ENCODE results near the gene WASHC4. TPM values are rescaled to one million over a fixed set of nuclear protein-coding genes. Genes with fewer than 3 reads are reported as not detected.
A peak's percentile ranks its signal among the peaks of the same experiment; 100 is the strongest.

Gene WASHC4, protein sequence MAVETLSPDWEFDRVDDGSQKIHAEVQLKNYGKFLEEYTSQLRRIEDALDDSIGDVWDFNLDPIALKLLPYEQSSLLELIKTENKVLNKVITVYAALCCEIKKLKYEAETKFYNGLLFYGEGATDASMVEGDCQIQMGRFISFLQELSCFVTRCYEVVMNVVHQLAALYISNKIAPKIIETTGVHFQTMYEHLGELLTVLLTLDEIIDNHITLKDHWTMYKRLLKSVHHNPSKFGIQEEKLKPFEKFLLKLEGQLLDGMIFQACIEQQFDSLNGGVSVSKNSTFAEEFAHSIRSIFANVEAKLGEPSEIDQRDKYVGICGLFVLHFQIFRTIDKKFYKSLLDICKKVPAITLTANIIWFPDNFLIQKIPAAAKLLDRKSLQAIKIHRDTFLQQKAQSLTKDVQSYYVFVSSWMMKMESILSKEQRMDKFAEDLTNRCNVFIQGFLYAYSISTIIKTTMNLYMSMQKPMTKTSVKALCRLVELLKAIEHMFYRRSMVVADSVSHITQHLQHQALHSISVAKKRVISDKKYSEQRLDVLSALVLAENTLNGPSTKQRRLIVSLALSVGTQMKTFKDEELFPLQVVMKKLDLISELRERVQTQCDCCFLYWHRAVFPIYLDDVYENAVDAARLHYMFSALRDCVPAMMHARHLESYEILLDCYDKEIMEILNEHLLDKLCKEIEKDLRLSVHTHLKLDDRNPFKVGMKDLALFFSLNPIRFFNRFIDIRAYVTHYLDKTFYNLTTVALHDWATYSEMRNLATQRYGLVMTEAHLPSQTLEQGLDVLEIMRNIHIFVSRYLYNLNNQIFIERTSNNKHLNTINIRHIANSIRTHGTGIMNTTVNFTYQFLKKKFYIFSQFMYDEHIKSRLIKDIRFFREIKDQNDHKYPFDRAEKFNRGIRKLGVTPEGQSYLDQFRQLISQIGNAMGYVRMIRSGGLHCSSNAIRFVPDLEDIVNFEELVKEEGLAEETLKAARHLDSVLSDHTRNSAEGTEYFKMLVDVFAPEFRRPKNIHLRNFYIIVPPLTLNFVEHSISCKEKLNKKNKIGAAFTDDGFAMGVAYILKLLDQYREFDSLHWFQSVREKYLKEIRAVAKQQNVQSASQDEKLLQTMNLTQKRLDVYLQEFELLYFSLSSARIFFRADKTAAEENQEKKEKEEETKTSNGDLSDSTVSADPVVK
- 40.9 and 47.8 TPM in 2 replicates for total RNA-seq (2014; rRNA removed; shearing (Covaris generic))

DNA sequence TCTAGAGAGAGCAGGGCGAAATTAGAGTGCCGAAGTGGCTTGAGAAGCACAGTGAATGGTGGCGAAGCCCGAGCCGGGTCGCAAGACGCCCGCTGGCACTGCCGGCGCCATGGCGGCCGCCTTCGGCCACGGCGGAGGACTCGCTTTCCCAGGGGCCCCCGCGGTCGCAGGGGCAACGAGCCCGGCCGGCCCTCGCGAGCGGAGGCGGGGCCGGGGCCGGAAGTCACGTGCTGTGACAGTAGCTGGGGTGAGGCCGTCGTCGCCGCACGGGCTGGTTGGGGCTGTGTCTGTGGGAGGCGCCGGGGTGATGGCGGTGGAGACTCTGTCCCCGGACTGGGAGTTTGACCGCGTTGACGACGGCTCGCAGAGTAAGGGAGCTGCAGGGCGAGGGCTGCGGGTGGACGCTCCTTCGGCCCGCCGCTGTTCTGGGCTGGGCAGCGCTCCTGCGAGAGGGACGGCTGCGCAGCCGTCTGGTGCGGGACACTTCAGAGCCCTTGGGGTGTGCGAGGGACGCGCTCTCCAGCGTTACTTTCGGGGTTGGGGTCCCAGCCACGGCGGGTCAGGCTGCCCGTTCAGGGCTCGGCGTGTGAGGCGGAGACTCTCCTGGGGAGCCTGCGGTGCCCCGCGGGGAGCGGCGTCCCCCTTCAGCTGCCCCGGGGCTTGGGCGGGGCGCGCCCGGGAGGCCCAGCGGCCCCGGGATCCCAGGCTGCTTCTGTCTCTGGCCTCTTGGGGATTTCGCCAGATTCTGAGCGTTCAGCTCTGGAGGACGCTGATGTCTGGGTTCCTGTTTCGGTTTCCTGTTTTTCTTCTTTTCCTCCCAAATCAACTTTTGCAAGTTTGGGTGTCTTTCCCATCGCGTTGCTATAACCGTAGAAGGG lies at the start of gene WASHC4:
TSS of gene WASHC4 (plus strand) at position 238 of the 878 bp plus-strand sequence. CDS start at position 308, 70 bp downstream.
- H3K4me1 ChIP-seq: peaks cover 3% of the 10 kb centered on the region; the same call in 1 of the 2 replicates
- no peaks in the 10 kb centered on the region for H3K9me3 ChIP-seq (replicated peaks)
- H3K36me3 ChIP-seq: peaks cover 13% of the 10 kb centered on the region
- no peaks in the 10 kb centered on the region for H3K27me3 ChIP-seq
- H3K27ac ChIP-seq: peak within 1 kb of the TSS; percentile 73
- peak within 1 kb of the TSS; percentile 90 for H3K4me3 ChIP-seq
- peak; percentile 92 for DNase-seq

DNA sequence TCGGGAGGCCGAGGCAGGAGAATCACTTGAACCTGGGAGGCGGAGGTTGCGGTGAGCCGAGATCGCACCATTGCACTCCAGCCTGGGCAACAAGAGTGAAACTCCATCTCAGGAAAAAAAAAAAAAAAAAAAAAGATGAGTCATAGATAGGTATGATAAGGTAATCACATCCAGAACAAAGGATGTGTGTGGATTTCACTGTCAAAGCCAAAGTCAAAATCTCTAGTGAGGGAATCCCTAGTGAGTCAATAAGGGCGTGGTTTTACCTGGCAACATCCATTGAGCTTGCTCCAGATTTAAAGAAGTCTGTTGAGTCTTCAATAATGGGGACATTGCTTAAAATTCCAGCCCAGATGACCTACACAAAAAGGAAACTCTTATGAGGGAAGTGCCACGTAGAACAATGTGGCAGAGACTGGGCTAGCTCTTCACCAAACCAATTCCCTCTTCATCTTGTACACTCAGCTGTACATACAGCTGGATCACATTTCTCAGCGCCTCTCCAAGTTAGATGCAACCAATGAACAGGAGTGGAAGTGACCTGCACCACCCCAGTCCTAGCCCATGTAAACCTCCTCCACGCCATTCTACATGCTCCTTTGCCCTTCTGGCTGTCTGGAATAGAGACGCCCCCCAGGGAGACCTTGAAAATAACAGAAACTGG lies 46.7 kb upstream of the WASHC4 start:
- DNase-seq: no peak
- no peaks in the 10 kb centered on the region for H3K27me3 ChIP-seq
- no peaks in the 10 kb centered on the region for H3K4me1 ChIP-seq
- H3K27ac ChIP-seq: no peak overlapping the region
- no peak overlapping the region for H3K4me3 ChIP-seq
- no peaks in the 10 kb centered on the region for H3K36me3 ChIP-seq
- H3K9me3 ChIP-seq (replicated peaks): 0 out of 2 replicates have a peak, but pooled peaks cover 3% of the 10 kb centered on the region

DNA sequence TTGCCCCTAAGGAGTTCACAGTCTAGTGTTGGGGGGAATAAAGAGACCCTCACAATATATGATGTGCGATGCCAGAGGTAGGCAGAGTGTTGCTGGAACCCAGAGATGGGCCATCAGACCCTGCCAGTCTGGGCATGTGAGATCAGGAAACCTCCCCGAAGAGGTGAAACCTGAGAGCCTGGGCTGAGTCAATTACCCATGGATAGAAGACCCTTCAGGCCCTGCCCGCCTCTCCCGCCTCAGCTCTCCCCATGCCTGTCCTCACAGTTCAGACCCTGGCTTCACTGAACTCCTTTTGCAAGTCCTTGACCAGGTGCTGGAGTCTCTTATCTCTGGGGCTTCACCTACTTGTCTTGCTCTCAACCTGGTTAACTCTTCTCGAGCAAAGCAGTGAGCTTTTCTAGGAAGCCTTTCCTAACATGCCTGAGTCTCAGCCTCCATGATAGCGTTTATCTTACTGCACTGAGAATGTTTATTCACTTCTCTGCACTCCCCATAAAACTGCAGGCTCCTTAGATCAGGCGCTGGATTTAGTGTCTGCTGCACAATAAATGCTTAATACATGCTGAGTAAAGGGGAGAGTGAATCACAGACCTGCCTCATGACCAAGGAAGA lies 42.9 kb upstream of the WASHC4 start:
- Histone ChIP-seq H3K4me1 (no peaks in the 10 kb centered on the region; the same call in 1 of the 2 replicates), H3K27me3 (no peaks in the 10 kb centered on the region), H3K9me3 (replicated peaks) (no peaks in the 10 kb centered on the region), H3K27ac (no peak overlapping the region), H3K4me3 (no peak overlapping the region), H3K36me3 (no peaks in the 10 kb centered on the region)
- DNase-seq: peak in 1 of 2 experiments; percentile 12

DNA sequence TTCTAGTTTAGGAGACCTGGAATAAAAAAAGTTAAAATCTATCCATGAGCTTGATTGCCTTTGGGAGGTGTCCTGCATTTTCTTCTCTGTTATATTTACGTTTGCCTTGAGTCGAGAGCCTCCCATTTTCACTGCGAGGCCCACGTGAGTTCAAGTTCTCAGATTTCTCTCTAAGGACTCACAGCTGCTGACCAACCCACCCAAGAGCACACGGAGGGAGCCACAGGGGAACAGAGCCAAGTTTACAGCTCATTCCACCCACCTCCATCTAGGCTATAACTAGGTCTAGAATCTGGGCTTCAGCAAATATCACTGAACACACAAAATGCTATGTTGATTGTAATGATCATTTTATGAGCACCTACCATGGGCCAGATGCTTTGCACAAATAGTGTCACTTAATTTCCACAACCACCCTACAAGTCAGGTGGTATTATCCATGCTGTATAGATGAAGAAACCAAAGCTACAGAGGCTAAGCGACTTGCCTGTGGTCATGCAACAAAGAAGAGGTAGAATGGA lies 40.0 kb upstream of the WASHC4 start:
- Histone ChIP-seq H3K4me1 (no peaks in the 10 kb centered on the region; the same call in 1 of the 2 replicates), H3K27me3 (no peaks in the 10 kb centered on the region), H3K4me3 (no peak overlapping the region), H3K9me3 (replicated peaks) (no peaks in the 10 kb centered on the region), H3K36me3 (no peaks in the 10 kb centered on the region), H3K27ac (no peak overlapping the region)
- DNase-seq: peak; percentile 11 to 62

DNA sequence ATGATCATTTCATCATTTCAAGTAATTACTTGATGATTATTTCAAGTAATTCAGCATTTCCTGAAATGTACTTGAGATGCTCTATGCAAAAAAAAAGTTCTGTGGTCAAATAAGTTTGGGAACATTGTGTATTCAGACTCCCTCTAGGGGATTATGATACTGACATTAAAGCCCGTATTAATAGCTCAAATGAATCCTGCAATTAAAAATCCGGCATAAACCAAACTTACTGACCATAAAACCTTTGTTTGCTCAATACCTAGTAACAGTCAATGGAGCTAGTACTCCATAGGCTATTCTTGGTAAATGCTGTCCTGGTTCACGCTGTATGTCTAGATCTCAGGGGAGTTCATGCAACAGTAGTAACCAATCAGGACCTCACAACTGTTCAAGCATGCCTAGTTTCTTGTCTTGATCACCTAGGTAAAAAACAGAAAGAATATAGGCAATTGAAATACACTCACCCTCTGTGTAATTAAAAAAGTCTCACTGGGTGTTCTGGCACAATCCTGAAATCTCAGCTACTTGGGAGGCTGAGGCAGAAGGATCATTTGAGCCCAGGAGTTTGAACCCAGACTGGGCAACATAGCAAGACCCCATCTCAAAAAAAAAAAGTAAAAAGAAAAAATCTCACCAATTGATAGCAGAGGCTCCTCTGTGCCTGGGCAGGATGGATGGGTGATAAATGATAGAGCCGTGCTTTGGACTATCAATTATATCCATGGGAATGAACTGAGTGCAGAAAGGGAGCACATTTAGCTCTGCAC lies 37.4 kb upstream of the WASHC4 start:
- no peaks in the 10 kb centered on the region for H3K36me3 ChIP-seq
- no peak for DNase-seq
- no peaks in the 10 kb centered on the region; the same call in 1 of the 2 replicates for H3K4me1 ChIP-seq
- H3K4me3 ChIP-seq: no peak overlapping the region
- no peaks in the 10 kb centered on the region for H3K27me3 ChIP-seq
- no peaks in the 10 kb centered on the region for H3K9me3 ChIP-seq (replicated peaks)
- H3K27ac ChIP-seq: no peak overlapping the region

DNA sequence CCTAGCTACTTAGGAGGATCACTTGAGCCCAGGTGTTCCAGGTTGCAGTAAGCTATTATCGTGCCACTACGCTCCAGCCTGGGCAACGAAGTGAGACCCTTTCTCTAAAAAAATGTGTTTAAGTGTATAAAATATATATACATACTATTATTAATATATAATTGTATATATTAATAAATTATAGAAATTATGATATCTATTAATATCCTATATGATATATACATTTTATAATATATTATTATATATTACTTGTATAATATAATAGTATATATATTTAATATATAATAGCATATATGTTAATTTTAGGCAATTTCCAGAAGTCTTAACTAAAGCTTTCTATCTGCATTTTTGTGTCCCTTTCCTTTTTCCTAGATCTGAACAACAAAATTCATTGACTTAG lies 35.5 kb upstream of the WASHC4 start:
- no peaks in the 10 kb centered on the region for H3K27me3 ChIP-seq
- no peaks in the 10 kb centered on the region for H3K36me3 ChIP-seq
- H3K4me1 ChIP-seq: no peaks in the 10 kb centered on the region; the same call in 1 of the 2 replicates
- H3K9me3 ChIP-seq (replicated peaks): no peaks in the 10 kb centered on the region
- no peak overlapping the region for H3K27ac ChIP-seq
- H3K4me3 ChIP-seq: no peak overlapping the region
- DNase-seq: no peak

DNA sequence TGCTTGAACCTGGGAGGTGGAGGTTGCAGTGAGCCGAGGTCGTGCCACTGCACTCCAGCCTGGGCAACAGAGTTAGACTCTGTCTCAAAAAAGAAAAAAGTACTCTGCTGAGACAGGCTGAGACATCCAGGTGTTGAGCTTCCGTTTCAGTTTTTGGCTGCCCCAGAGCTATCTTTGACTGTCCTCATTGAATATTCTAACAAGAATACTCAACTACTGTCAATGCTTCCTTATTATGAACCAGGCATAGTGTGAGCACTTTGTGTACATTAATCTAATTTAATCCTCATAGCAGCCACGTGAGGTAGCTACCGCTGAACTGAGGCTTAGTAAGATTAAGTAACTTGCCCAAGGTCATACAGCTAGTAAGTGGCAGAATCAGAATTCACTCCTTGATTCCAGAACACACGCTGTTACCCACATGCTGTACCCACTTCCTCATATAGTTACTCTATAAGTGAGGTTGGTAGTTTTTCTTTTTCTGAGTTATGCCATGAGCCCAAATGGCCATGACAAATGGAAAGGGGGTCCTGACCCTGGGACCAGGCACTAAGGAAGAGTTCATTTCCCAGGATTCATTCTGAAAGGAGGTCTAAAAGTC lies 34.5 kb upstream of the WASHC4 start:
- no peaks in the 10 kb centered on the region for H3K9me3 ChIP-seq (replicated peaks)
- no peaks in the 10 kb centered on the region for H3K36me3 ChIP-seq
- H3K27me3 ChIP-seq: no peaks in the 10 kb centered on the region
- H3K4me1 ChIP-seq: no peaks in the 10 kb centered on the region; the same call in 1 of the 2 replicates
- no peak overlapping the region for H3K4me3 ChIP-seq
- DNase-seq: no peak
- no peak overlapping the region for H3K27ac ChIP-seq

DNA sequence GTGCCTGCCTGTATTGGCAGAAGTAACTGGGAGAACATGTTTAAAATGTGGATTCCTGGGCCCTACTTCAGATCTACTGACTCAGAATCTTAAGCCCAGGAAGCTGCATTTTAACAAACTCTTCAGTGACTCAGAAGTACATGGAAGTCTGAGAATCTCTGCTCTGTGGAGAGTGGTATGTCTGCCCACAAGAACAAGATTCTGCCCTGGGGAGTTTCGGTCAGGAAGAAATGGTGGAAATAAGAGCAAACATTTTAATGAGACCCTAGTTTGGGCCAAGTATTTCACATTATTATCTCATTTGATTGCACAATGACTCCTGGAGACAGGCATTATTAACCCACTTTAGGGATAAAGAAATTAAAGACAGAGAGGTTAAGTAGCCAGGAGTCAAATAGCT lies 31.4 kb upstream of the WASHC4 start:
- H3K4me1 ChIP-seq: no peaks in the 10 kb centered on the region
- DNase-seq: no peak
- H3K27me3 ChIP-seq: no peaks in the 10 kb centered on the region
- H3K9me3 ChIP-seq (replicated peaks): no peaks in the 10 kb centered on the region
- H3K36me3 ChIP-seq: no peaks in the 10 kb centered on the region
- no peak overlapping the region for H3K4me3 ChIP-seq
- no peak overlapping the region for H3K27ac ChIP-seq

DNA sequence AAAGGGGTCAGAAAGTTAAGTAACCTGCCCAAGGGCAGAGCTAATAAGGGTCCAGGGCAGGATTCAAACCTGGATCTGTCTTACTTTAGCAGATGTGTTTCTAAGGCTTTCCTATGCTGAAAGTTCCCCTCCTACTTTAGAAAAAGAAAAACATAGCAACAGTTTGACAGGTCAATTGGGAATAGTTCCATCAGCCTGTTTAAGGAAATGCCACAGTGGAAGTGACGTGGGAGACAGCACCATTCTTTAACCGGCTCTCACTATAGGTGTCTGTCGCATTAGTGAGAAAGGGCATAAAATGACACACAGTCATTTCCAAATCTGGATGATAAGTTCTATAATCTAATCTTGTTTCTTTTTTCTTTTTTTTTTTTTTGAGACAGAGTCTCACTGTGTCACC lies 30.6 kb upstream of the WASHC4 start:
- H3K36me3 ChIP-seq: no peaks in the 10 kb centered on the region
- no peak for DNase-seq
- H3K27ac ChIP-seq: no peak overlapping the region
- no peaks in the 10 kb centered on the region for H3K4me1 ChIP-seq
- H3K9me3 ChIP-seq (replicated peaks): no peaks in the 10 kb centered on the region
- no peak overlapping the region for H3K4me3 ChIP-seq
- no peaks in the 10 kb centered on the region for H3K27me3 ChIP-seq

DNA sequence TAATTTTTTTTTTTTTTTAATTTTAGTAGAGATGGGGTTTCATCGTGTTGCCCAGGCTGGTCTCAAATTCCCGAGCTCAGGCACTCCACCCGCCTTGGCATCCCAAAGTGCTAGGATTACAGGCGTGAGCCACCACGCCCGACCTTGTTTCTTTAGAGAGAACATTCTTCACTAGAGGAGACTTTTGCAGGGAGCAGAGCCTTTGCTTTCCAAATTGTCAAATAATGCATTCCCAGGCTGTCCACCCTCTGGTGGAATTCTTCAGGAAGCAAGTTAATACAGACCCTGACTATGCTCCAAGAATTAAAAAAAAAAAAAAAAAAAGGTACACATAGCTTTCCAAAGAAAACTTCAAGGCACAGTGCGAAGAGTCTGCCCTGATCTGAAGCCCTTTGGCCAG lies 30.1 kb upstream of the WASHC4 start:
- Histone ChIP-seq H3K27me3 (no peaks in the 10 kb centered on the region), H3K27ac (no peak overlapping the region), H3K9me3 (replicated peaks) (no peaks in the 10 kb centered on the region), H3K36me3 (no peaks in the 10 kb centered on the region), H3K4me3 (no peak overlapping the region), H3K4me1 (no peaks in the 10 kb centered on the region)
- no peak for DNase-seq

DNA sequence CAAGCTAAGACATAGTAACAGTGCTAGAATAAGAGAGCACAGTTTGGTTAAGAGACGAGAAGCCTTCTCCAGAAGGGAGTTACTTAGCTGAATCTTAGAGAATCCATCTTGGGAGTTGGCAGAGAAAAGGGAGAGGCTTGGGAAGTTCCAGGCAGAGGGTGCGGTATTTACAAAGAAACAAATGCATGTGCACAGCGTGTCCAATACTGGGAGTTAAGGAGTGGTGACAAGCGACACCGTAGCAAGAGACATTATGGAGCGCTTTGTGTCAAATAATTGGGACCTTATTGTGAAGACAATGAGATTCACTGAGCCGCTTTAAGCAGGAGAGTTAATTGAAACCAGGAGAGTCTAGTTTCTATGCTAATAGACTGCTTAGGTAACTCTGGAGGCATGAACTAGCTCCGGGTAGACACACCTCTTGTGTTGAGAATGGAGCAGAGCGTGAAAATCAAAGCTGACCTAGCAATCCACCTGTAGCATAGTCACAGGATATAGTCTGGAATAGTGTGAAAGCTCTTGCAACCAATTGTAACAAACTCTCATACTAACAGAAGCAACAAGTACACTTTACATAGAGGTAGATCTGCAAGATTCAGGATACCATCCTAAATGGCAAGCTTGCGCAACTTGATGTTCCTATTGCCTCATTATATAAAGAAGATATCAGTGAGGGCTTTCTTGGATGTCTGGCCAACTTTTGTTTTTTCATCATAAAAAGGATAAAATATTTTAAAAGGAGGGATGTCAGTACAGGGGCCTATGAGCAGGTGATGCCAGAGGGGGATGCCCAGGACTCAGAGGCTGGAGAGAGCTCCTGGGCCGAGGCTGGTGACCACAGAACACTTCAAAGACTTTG lies 28.6 kb upstream of the WASHC4 start:
- Histone ChIP-seq H3K4me3 (no peak overlapping the region), H3K27me3 (no peaks in the 10 kb centered on the region), H3K27ac (no peak overlapping the region), H3K36me3 (no peaks in the 10 kb centered on the region), H3K9me3 (replicated peaks) (no peaks in the 10 kb centered on the region), H3K4me1 (no peaks in the 10 kb centered on the region)
- DNase-seq: no peak

Measured in SJCRH30 (cell line).